Left colon (tissue), 2 donors: Measurements from ENCODE around the gene TYRO3. TPM values are rescaled to one million over a fixed set of nuclear protein-coding genes. Genes with fewer than 3 reads are reported as not detected.
"Not testable (repeated sequence)": the region's sequence is repeated elsewhere in the genome, so short reads cannot be mapped to it uniquely, and the experiment has no call there.

Experiments
- ATAC-seq: fragments of 200-7000 bp; cut with Tn5 transposase; one replicate; pipeline ENCODE4 v1.9.1; 2020; ENCODE audit warnings: mild to moderate bottlenecking, moderate library complexity
- DNase-seq, 2 donors: peaks; one replicate each; pipeline ENCODE4 v3.0.0-alpha.2; 2020
- intact Hi-C, 2 donors: fragments of 100-400 bp; cut with DNase I in 1 of 2; cut with micrococcal nuclease in 1 of 2; formaldehyde crosslinking; loops; one replicate each; pipeline versions ENCODE4 v1.11.2 to v1.14.0; 2022; cut with DNase I, micrococcal nuclease
- total RNA-seq, 2 donors: library from RNA; stranded (reverse); fragmentation: NEBNext Ultra II Directional; extraction: Animal tissue kit (Norgen Biotek cat#: 25700); gene quantifications; one replicate each; pipeline ENCODE4 v1.2.1, GENCODE V29; 2021
- donor health status: DM: no; HTN: no; CAD: no.
- donor health status: DM: yes; HTN: yes; CAD: no.

The TYRO3 gene
- total RNA-seq, 2 donors from 2014 or later: 2.0 to 2.6 TPM

- ATAC-seq: no peak
- DNase-seq: no peak
- intact Hi-C loops: no loop called here
These were observed 8.8 kb downstream of the TYRO3 start for GRCh38 chr15:41567862-41568261.

- DNase-seq (no peak), ATAC-seq (no peak)
- intact Hi-C loops: no loop called here
These were observed 9.5 kb downstream of the TYRO3 start for GRCh38 chr15:41568350-41569017.

DNA sequence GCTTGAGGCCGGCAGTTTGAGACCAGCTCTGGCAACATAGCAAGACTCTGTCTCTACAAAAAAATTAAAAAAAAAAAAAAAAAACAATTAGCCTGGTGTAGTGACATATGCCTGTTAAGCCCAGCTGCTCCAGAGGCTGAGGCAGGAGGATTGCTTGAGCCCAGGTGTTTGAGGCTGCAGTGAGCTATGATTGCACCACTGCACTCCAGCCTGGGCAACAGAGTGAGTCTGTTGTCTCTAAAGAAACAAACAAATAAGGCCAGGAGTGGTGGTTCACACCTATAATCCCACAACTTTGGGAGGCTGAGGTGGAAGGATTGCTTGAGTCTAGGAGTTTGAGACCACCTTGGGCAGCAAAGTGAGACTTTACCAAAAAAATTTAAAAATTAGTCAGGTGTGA is 10.2 kb downstream of the TYRO3 start:
- ATAC-seq, intact Hi-C loops, DNase-seq: not testable (repeated sequence)

DNA sequence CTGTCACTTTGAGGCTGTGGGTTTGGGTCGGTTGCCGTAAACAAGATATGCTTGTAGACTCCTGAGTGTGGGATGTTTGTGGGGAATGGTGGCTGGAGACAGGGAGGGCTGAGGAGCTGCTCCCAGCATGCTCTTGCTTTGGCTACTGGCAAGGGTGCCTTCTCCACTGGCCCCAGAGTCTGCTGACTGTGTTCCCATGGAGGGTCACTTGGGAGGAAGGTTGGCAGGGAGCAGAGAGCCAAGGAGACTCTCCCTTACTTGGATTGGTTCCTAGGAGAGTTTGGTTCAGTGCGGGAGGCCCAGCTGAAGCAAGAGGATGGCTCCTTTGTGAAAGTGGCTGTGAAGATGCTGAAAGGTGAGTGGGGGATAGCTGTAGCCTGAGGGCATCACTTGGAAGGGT is 11.8 kb downstream of the TYRO3 start:
- DNase-seq (no peak), ATAC-seq (no peak)
- intact Hi-C loops: no loop called here

DNA sequence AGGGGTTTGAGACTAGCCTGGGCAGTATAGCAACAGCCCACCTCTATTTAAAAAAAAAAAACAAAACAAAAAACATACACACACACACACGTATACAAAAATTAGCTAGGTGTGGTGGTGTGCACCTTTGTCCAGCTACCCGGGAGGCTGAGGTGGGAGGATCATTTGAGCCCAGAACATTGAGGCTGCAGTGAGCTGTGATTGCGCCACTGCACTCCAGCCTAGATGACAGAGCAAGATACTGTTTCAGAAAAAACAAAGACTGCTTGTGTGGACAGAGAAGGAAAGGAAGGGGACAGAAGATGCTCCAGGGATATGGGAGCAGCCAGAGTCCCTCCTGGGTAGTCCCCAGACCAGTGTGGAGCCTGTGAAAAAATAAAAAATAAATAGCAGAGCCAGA is 12.9 kb downstream of the TYRO3 start:
- ATAC-seq (no peak), DNase-seq (no peak)
- intact Hi-C loops: no loop called here

GRCh38 chr15:41572866-41573265 is 13.9 kb downstream of the TYRO3 start:
- intact Hi-C loops: no loop called here
- ATAC-seq (no peak), DNase-seq (no peak)

GRCh38 chr15:41573396-41573795 is 14.4 kb downstream of the TYRO3 start:
- intact Hi-C loops: no loop called here
- ATAC-seq (no peak), DNase-seq (no peak)

GRCh38 chr15:41574158-41574557 is 15.1 kb downstream of the TYRO3 start:
- intact Hi-C loops: no loop called here

DNA sequence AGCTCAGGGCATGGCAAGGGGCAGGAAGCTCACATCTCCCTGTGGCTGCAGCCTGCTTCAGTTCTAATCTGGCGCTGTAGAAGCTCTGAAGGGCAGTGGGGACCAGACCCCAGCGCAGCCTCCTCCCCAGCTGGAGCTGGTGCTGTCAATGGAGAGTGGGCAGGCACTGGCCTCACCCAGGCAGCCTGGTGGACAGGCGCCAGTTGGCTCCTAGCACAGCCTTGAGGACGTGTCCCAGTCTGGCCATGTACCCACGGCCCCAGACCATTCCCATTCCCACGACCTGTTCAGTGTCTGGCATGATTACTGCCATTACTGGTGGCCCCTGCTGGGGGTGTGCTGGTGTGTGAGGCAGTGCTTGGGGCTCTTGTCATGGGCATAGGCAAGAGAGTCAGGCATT is 16.3 kb downstream of the TYRO3 start:
- intact Hi-C loops: no loop called here
- no peak for DNase-seq
- ATAC-seq: no peak

More at GRCh38 chr15:41574158-41574557, 15.1 kb downstream of the TYRO3 start:
- ATAC-seq (no peak), DNase-seq (no peak)

DNA sequence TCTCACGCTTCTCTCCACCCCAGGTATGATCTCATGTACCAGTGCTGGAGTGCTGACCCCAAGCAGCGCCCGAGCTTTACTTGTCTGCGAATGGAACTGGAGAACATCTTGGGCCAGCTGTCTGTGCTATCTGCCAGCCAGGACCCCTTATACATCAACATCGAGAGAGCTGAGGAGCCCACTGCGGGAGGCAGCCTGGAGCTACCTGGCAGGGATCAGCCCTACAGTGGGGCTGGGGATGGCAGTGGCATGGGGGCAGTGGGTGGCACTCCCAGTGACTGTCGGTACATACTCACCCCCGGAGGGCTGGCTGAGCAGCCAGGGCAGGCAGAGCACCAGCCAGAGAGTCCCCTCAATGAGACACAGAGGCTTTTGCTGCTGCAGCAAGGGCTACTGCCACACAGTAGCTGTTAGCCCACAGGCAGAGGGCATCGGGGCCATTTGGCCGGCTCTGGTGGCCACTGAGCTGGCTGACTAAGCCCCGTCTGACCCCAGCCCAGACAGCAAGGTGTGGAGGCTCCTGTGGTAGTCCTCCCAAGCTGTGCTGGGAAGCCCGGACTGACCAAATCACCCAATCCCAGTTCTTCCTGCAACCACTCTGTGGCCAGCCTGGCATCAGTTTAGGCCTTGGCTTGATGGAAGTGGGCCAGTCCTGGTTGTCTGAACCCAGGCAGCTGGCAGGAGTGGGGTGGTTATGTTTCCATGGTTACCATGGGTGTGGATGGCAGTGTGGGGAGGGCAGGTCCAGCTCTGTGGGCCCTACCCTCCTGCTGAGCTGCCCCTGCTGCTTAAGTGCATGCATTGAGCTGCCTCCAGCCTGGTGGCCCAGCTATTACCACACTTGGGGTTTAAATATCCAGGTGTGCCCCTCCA is 19.1 kb downstream of the TYRO3 start:
- DNase-seq (no peak), ATAC-seq (peak; percentile 77)
- intact Hi-C loops: no loop called here

- intact Hi-C loops: no loop called here
- ATAC-seq (no peak), DNase-seq (no peak)
These were observed 19.8 kb downstream of the TYRO3 start for GRCh38 chr15:41578736-41579383.

GRCh38 chr15:41581110-41581509 is 22.1 kb downstream of the TYRO3 start:
- intact Hi-C loops: no loop called here
- DNase-seq (no peak), ATAC-seq (no peak)

GRCh38 chr15:41583795-41584194 is 24.8 kb downstream of the TYRO3 start:
- intact Hi-C loops: no loop called here
- ATAC-seq (no peak), DNase-seq (no peak)

DNA sequence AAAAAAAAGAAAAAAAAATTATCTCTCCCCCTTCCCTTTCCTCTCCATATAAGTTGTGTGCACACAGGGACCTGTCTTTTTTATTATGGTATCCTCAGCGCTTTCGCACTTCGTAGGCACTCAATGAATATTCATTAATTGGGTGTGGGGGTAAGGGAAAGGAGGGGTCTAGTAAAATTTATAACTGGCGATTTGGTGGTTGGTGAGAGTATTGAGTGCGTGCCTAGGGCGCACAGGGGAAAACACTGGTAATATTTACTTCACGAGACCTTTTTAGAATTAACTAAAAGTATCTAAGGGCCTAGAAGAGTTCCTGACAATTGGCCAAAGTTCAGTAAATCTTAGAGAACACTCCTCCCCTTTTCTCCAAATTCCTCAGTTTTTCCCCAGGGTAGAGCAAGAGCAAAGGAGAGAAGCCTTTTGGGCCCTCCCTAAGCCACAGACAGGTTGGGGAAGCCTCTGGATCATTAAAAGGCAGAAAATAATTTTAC is 25.7 kb downstream of the TYRO3 start:
- DNase-seq (no peak), ATAC-seq (no peak)
- intact Hi-C loops: no loop called here

DNA sequence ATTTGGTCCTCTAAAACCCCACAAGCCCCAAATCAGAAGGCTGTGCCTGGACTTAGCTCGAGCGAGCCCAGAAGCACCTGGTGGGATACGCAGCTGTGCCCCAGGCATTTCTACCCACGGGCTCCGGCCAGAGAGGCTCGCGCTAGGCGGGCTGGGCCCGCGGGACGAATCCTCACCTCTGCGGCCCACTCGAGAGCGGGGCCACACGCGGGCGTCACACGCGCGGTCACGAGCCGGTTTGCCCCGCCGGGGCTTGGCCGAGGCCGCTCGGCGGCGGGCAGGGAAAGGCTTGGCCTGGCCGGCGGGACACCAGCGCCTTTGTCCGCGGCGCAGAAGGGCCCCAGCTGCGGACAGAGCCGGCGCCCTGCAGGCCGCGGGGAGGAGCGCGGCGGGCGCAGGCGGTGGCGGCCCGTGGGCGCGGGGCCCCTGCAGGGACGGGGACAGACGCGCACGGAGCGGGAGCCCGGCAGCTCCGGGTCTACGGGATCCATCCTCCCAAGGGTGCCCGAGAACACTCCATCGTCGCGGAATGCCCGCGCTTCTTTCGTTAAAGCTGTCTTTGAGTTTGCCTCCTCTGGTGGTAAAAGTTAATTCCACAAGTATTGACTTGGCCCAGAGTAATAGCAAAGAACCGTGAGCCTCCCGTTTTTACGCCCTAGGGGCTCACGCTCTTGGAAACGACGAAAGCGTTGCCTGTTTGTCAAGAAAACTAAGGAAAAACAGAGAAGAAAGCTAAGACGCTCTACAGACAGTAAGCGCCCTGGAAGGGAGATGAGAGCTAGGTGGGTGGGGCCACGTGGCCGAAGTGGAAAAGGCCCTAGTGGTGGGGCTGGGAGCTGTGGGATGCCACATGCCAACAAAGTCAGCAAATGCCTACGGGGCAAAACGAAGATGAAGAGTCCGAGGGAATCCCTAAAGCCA is 26.4 kb downstream of the TYRO3 start:
- peak; percentile 89 for ATAC-seq
- DNase-seq: peak in 1 of 2 donors; percentile 56
- intact Hi-C loops: no loop called here

DNA sequence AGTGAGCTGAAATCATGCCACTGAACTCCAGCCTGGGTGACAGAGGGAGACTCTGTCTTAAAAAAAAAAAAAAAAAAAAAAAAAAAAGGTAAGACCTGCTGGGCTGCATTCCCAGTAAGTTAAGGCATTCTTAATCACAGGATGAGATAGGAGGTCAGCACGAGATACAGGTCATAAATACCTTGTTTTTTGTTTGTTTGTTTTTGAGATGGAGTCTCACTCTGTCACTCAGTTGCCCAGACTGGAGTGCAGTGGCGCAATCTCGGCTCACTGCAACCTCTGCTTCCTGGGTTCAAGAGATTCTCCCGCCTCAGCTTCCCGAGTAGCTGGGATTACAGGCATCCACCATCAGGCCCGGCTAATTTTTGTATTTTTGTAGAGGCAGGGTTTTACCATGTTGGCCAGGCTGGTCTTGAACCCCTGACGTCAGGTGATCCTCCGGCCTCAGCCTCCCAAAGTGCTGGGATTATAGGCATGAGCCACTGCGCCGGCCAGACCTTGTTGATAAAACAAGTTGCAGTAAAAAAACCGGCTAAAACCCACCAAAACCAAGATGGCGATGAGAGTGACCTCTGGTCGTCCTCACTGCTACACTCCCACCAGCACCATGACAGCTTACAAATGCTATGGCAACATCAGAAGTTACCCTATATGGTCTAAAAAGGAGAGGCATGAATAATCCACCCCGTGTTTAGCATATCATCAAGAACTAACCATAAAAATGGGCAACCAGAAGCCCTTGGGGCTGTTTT is 27.7 kb downstream of the TYRO3 start:
- ATAC-seq, intact Hi-C loops, DNase-seq: not testable (repeated sequence)

DNA sequence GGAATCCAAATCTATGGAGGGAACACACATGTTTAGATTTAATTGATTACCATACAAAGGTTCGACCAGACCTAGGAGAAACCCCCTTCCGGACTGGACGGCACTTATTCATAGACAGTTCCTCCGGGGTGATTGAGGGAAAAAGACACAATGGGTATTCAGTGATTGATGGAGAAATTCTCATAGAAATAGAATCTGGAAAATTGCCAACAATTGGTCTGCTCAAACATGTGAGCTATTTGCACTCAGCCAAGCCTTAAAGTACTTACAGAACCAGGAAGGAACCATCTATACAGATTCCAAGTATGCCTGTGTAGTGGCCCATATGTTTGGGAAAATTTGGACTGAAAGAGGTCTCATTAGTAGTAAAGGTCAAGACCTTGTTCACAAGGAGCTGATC is 30.0 kb downstream of the TYRO3 start:
- intact Hi-C loops, ATAC-seq, DNase-seq: not testable (repeated sequence)

DNA sequence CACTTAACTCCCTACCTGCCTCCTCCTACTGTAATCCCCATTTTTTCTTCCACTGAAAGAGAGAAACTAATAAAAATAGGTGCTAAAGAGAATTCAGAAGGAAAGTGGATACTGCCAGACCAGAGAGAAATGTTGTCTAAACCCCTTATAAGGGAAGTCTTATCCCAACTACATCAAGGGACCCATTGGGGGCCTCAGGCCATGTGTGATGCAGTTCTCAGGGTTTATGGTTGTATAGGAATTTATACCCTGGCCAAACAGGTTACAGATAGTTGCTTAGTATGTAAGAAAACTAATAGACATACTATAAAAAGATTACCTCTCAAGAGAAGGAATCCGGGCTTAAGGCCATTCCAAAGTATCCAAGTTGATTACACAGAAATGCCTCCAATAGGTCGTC is 30.6 kb downstream of the TYRO3 start:
- ATAC-seq, DNase-seq, intact Hi-C loops: not testable (repeated sequence)
